AG08396 (cell line): ENCODE measurements around the gene RPS4Y1.

ENCODE experiments used
- DNase-seq: peaks from one replicate; pipeline ENCODE4 v3.0.0; 2012; ENCODE audit warnings: low spot score, mixed read lengths

Gene RPS4Y1

GRCh38 chrY:2883561-2883960, 42.2 kb downstream of the RPS4Y1 start:
- DNase-seq, result no peak

GRCh38 chrY:2885880-2886279, 44.5 kb downstream of the RPS4Y1 start:
- no peak for DNase-seq

DNA sequence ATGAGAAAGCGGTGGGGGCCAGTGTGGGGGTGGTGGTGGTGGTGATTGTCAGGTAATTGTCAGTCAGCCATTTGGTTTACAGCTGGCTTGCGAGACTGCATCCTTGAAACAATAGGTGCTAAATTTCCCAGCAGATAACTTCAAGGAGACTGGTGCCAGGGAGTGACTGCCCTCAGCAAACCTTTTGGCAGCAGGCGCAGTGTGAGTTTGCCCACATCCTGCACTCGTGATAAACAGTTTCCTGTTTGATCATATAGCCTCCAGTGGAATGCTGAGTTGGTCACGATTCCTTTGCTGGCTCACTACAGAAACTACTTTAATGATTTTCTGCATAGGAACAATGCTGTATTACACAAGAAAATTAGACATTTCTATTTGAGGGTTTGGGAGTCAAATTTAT, 46.0 kb downstream of the RPS4Y1 start:
- DNase-seq, result no peak

GRCh38 chrY:2887955-2888354, 46.6 kb downstream of the RPS4Y1 start:
- no peak for DNase-seq

DNA sequence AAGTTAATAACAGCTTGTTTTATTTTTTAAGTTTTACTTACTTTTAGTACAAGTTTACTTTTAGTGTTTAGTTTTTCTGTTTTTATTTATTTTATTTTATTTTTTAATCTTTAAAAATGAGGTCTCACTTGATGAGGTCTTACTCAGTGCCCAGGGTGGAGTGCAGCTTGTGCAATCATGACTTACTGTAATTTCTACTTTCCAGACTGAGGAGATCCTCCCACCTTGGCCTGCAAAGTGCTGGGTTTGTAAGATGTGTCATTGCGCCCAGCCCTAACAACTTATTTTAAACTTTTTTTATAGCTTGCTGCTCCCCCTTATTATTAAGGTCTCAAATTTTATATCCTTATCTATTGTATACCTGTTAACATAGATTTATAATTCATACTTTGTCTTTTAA, 52.1 kb downstream of the RPS4Y1 start:
- no peak for DNase-seq

DNA sequence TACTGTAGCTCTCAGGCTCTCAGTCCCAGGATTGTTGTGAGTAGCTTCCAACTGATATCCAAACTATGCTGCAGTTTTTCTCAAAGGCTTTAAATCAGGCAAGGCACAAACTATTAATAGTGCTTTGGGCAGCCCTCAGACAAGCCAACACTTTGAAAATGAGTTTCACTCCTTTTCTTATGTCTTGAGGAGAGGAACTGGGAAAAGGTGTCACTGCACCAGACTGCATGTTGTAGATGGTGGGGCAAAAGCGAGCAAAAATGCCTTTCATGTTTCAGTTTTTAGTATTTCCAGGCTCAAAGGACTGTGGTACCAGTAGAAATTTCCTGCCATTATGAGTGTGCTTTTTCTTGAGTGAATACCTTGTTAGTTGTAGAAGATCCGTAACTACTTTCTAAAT, 54.6 kb downstream of the RPS4Y1 start:
- no peak for DNase-seq

DNA sequence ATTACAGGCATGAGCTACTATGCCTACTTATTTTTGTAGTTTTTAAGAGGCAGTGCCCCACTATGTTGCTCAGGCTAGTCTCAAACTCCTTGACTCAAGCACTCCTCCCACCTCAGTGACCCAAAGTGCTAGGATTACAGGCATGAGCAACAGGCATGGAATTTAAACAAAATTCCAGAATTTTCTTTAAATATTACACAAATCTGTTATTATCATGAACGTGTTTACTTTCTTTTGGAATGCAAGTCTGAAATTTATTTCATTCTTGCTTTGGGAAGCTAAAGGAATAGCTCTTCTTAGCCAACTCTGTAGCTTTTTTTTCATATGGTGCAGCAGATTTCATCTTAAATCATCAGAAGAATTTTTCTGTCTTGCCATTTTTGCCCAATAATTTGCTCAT, 66.0 kb downstream of the RPS4Y1 start:
- DNase-seq, result no peak

DNA sequence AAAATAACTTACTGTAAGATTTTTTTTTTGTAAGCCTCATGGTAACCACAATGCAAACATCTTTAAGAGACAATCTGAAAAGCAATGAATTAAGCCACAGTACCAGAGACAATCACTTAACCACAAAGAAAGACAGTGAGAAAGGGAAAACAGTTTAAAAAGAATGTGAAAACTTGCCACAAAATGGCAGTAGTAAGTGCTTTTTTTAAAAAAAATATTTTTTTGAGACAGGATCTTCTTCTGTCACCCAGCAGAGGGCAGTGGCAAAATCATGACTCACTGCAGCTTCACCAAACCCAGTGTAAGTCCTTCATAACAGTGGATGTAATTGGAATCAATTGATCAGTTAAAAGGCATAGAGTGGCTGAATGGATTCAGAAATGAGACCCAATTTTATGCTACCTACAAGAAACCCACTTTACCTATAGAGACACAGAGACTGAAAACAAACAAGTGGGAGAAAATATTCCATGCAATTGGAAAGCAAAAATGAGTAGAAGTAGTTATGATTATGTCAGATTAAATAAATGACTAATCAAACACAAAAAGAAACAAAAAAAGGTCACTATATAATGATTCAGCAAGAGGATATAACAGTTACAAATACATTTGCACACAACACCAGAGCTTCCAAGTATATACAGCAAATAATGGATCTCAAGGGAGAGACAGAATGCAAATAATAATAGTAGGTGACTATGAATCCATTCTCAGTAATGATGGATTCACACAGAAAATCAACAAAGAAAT, 71.8 kb downstream of the RPS4Y1 start:
- DNase-seq, result no peak
